Activated B cell treated with CpG ODN at 0.5 μM for 24 hours (primary cell): ENCODE results near the gene GSDME. TPM values are rescaled to one million over a fixed set of nuclear protein-coding genes. Genes with fewer than 3 reads are reported as not detected.

Experiments
- ATAC-seq: fragments of 200-7000 bp; cut with Tn5 transposase; one replicate; pipeline ENCODE4 v1.10.0; 2021; ENCODE audit warnings: low read depth, mild to moderate bottlenecking, moderate library complexity
- CTCF ChIA-PET: fragments of 350-600 bp; sonication (Branson Sonifier 250); formaldehyde crosslinking; loops from one replicate; lab custom pipeline; 2021; ENCODE audit warnings: antibody characterized with exemption; lab: Charles Lee
- POLR2A ChIA-PET: fragments of 350-600 bp; sonication (Branson Sonifier 250); formaldehyde crosslinking; loops from one replicate; lab custom pipeline; 2021; ENCODE audit warnings: antibody characterized with exemption; lab: Charles Lee
- DNase-seq: peaks from one replicate; pipeline ENCODE4 v3.0.0; 2022
- H3K27ac Mint-ChIP-seq: one replicate; pipeline ENCODE4 v1.8.0; 2020; ENCODE audit warnings: mixed read lengths
- H3K27me3 Mint-ChIP-seq: one replicate; pipeline ENCODE4 v1.8.0; 2021; ENCODE audit warnings: mixed read lengths
- H3K36me3 Mint-ChIP-seq: one replicate; pipeline ENCODE4 v1.8.0; 2021; ENCODE audit warnings: low read depth, mixed read lengths
- H3K4me1 Mint-ChIP-seq: one replicate; pipeline ENCODE4 v1.8.0; 2021; ENCODE audit warnings: mixed read lengths
- H3K4me3 Mint-ChIP-seq: one replicate; pipeline ENCODE4 v1.8.0; 2020; ENCODE audit warnings: mild to moderate bottlenecking, mixed read lengths
- H3K9me3 Mint-ChIP-seq: one replicate; pipeline ENCODE4 v1.8.0; 2020; ENCODE audit warnings: mixed read lengths
- intact Hi-C: fragments of 100-400 bp; cut with micrococcal nuclease; formaldehyde crosslinking; loops from one replicate; pipeline ENCODE4 v1.15.1; 2024
- total RNA-seq: library from RNA; stranded (reverse); gene quantifications from 2 replicates; pipeline ENCODE4 v1.2.3, GENCODE V29; 2022
- TF ChIP-seq, protein P1 (sequence below): fragments of 200-600 bp; IDR thresholded peaks from one replicate; pipeline ENCODE4 v1.8.0; 2022; ENCODE audit warnings: antibody characterized with exemption, mild to moderate bottlenecking

The GSDME gene
- total RNA-seq, 1 donor from 2014 or later: 4.1 TPM

DNA sequence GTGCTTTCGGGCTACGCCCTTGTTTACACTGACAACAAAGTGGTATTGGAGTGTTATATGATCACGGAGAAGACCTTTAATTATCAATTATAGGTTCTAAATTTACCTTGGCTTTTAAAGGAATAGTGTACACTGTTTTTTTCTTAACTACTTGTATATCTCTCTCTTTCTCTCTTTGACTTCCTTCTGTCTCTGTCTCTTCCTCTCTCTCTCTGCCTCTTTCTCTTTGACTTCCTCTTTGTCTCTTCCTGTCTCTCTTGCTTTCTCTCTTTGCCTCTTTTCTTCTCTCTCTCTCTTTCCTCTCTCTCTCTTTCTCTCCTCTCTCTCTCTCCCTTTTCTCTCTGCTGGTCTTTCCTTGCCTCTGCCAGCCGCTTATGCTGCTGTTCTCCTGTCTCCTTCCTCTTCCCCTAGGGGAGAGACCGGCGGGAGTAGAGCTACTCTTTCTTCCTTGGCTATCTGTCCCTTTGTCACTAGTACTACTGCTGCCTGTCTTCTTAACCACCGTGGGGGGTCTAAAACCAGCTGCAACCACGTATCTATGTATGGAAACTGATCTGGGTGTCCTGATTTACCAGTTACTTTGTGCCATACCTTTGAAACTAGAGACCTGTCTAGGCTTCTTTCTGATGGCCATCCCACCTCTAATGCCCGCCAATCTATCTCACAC lies 36.9 kb upstream of the GSDME start:
- intact Hi-C loops: no loop called here
- DNase-seq: no peak
- ChIA-PET CTCF (no interaction called here), POLR2A (no interaction called here)
- H3K36me3 Mint-ChIP-seq: peaks cover 16% of the 10 kb centered on the region
- no peaks in the 10 kb centered on the region for H3K27me3 Mint-ChIP-seq
- TF ChIP-seq, protein P1, sequence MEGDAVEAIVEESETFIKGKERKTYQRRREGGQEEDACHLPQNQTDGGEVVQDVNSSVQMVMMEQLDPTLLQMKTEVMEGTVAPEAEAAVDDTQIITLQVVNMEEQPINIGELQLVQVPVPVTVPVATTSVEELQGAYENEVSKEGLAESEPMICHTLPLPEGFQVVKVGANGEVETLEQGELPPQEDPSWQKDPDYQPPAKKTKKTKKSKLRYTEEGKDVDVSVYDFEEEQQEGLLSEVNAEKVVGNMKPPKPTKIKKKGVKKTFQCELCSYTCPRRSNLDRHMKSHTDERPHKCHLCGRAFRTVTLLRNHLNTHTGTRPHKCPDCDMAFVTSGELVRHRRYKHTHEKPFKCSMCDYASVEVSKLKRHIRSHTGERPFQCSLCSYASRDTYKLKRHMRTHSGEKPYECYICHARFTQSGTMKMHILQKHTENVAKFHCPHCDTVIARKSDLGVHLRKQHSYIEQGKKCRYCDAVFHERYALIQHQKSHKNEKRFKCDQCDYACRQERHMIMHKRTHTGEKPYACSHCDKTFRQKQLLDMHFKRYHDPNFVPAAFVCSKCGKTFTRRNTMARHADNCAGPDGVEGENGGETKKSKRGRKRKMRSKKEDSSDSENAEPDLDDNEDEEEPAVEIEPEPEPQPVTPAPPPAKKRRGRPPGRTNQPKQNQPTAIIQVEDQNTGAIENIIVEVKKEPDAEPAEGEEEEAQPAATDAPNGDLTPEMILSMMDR: no peak
- peaks cover 24% of the 10 kb centered on the region for H3K4me1 Mint-ChIP-seq
- peak overlapping the region; percentile 19 for H3K27ac Mint-ChIP-seq
- H3K9me3 Mint-ChIP-seq: peaks cover 2% of the 10 kb centered on the region
- no peak for ATAC-seq
- no peak overlapping the region for H3K4me3 Mint-ChIP-seq

DNA sequence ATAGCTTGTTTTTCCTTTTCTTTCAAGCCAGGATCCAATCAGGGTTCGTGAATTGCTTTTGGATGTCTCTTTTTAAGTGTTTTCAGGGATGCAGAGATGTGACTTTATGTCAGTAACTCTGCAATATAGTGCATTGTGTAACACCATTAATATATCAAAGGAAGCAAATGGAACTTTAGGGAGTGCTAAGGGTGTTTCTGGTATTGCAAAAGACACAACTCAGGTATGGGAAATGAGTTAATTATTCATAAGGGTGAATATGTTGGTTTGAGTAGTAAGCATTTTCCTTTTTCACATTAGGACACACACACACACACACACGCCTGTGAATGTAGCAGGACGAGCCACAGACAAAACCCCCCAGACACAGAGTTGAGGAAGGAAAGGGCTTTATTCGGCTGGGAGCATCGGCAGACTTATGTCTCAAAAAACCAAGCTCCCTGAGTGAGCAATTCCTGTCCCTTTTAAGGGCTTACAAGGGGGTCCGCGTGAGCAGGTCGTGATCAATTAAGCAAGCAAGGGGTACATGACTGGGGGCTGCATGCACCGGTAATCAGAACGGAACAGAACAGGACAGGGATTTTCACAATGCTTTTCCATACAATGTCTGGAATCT lies 31.8 kb upstream of the GSDME start:
- CTCF ChIA-PET: no interaction called here

DNA sequence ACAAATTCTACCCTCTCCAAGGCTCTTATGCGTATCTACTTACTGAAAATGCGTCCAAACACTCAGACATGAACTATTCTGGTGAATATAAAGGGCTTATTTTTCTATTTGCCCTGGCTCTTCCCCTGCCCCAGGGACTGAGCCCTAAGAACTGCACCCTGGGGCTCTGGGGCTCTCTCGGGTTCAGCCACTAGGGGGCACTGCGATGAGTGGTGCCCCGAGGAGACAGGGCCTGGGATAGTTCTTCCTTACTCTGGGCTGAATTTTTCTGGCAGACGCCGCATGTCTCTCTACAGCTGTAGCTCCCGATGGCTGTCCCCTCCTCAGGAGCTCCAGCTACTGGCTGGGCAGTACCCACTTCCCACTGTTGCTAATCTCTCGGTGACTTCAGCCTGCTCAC lies 30.8 kb upstream of the GSDME start:
- ChIA-PET POLR2A (no interaction called here), CTCF (interaction anchor here (0.6 kb wide), 1 partner anchor 120 kb away, joined by 3 read pairs; no protein-coding TSS in a partner anchor)
- H3K36me3 Mint-ChIP-seq: no peaks in the 10 kb centered on the region
- TF ChIP-seq, protein P1: no peak
- H3K4me1 Mint-ChIP-seq: peaks cover 14% of the 10 kb centered on the region
- H3K9me3 Mint-ChIP-seq: peaks cover 8% of the 10 kb centered on the region
- DNase-seq (no peak), ATAC-seq (no peak)
- intact Hi-C loops: no loop called here
- no peaks in the 10 kb centered on the region for H3K27me3 Mint-ChIP-seq
- no peak overlapping the region for H3K4me3 Mint-ChIP-seq
- no peak overlapping the region for H3K27ac Mint-ChIP-seq

More for the DNA sequence above, 31.8 kb upstream of the GSDME start:
- Mint-ChIP-seq H3K27me3 (no peaks in the 10 kb centered on the region), H3K4me1 (peaks cover 20% of the 10 kb centered on the region), H3K4me3 (no peak overlapping the region), H3K36me3 (no peaks in the 10 kb centered on the region), H3K27ac (no peak overlapping the region), H3K9me3 (peaks cover 3% of the 10 kb centered on the region)
- POLR2A ChIA-PET: no interaction called here
- DNase-seq: no peak
- intact Hi-C loops: no loop called here
- TF ChIP-seq, protein P1: no peak
- ATAC-seq: no peak

DNA sequence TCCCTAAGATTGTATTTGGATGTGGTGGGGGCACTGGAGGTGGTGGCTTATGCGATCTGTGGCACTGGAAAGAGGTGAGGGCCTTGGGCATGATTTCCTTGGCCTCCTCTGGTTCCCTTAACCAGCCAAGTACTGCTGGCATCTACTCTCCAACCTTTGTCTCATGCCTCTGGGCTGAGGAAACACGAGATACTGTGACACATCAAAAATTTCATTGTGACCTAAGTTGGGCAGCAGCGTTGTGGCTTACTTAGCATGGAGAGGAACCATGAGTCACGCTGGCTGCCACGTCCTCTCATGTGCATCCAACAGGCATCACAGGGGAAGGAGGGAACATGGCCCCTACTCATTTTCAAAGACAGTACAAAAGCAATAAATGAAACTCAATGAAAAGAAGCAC lies 29.7 kb upstream of the GSDME start:
- no peaks in the 10 kb centered on the region for H3K27me3 Mint-ChIP-seq
- TF ChIP-seq, protein P1: no peak
- DNase-seq: no peak
- H3K27ac Mint-ChIP-seq: no peak overlapping the region
- POLR2A ChIA-PET: no interaction called here
- intact Hi-C loops: no loop called here
- H3K4me3 Mint-ChIP-seq: no peak overlapping the region
- peaks cover 8% of the 10 kb centered on the region for H3K9me3 Mint-ChIP-seq
- H3K4me1 Mint-ChIP-seq: peaks cover 6% of the 10 kb centered on the region
- H3K36me3 Mint-ChIP-seq: no peaks in the 10 kb centered on the region
- ATAC-seq: peak; percentile 68
- CTCF ChIA-PET: no interaction called here

DNA sequence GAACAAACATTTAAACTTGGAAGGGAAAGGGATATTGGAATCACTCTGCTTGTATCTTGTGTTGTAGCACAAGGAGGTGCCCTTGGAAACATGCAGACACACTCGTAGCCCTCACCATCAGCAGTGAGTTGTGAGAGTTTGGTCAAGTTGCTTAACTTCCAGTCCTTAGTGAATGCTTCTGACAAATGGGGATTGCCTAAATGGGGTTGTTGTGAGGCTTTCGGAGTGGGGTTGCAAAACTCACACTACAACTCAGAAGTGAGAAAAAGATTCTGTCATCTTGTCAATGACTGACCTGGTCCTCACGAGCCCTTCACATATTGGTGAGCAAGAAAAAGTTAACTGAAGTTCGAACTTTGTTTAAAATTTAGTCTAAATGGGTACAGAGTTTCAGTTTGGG lies 29.0 kb upstream of the GSDME start:
- Mint-ChIP-seq H3K9me3 (peaks cover 8% of the 10 kb centered on the region), H3K4me3 (no peak overlapping the region), H3K27ac (no peak overlapping the region), H3K36me3 (no peaks in the 10 kb centered on the region), H3K4me1 (peaks cover 6% of the 10 kb centered on the region), H3K27me3 (no peaks in the 10 kb centered on the region)
- CTCF ChIA-PET: no interaction called here
- POLR2A ChIA-PET: no interaction called here
- TF ChIP-seq, protein P1: no peak
- no peak for DNase-seq
- intact Hi-C loops: no loop called here
- ATAC-seq: no peak
